Smooth muscle cell (in vitro differentiated cells): ENCODE results near the gene SCN7A. TPM values are rescaled to one million over a fixed set of nuclear protein-coding genes. Genes with fewer than 3 reads are reported as not detected.

Experiments used
- DNase-seq: peaks from one replicate; lab custom pipeline; 2025; ENCODE audit not compliant: unreplicated experiment; lab: John Stamatoyannopoulos, UW
- H2AFZ ChIP-seq: fragments of 200-600 bp; sonication (generic); 2 replicates; pipeline ENCODE4 v1.6.0; 2016; ENCODE audit warnings: antibody characterized with exemption, low read depth, mild to moderate bottlenecking
- H3F3A ChIP-seq: fragments of 200-600 bp; sonication (generic); 2 replicates; pipeline ENCODE4 v1.6.0; 2017; ENCODE audit warnings: antibody characterized with exemption, low read depth
- H3K27ac ChIP-seq: fragments of 200-600 bp; sonication (generic); 2 replicates; pipeline ENCODE4 v1.5.1; 2016; ENCODE audit warnings: low read depth, mild to moderate bottlenecking
- H3K27me3 ChIP-seq: fragments of 200-600 bp; sonication (generic); 2 replicates; pipeline ENCODE4 v1.6.1; 2016; ENCODE audit warnings: low read depth, mild to moderate bottlenecking
- H3K36me3 ChIP-seq: fragments of 200-600 bp; sonication (generic); 2 replicates; pipeline ENCODE4 v1.5.1; 2016; ENCODE audit warnings: low read depth
- H3K4me1 ChIP-seq: fragments of 200-600 bp; sonication (generic); 2 replicates; pipeline ENCODE4 v1.5.1; 2016; ENCODE audit warnings: low read depth
- H3K4me2 ChIP-seq: fragments of 200-600 bp; sonication (generic); 2 replicates; pipeline ENCODE4 v1.6.0; 2016; ENCODE audit warnings: mild to moderate bottlenecking
- H3K4me3 ChIP-seq: fragments of 200-600 bp; sonication (generic); 2 replicates; pipeline ENCODE4 v1.5.1; 2016; ENCODE audit warnings: mild to moderate bottlenecking
- H3K79me2 ChIP-seq: fragments of 200-600 bp; sonication (generic); 2 replicates; pipeline ENCODE4 v1.6.0; 2016; ENCODE audit warnings: low read depth, mild to moderate bottlenecking
- H3K9ac ChIP-seq: fragments of 200-600 bp; sonication (generic); 2 replicates; pipeline ENCODE4 v1.6.0; 2016; ENCODE audit warnings: low read depth
- H3K9me3 ChIP-seq: fragments of 200-600 bp; sonication (generic); replicated peaks from 2 replicates; pipeline ENCODE4 v1.5.1; 2016; ENCODE audit warnings: low read depth
- H4K20me1 ChIP-seq: fragments of 200-600 bp; sonication (generic); 2 replicates; pipeline ENCODE4 v1.6.0; 2016; ENCODE audit warnings: low read depth
- CTCF ChIP-seq: fragments of 200-600 bp; sonication (generic); IDR thresholded peaks from 2 replicates; pipeline ENCODE4 v1.5.1; 2017; ENCODE audit warnings: borderline replicate concordance, mild to moderate bottlenecking, antibody characterized with exemption; ENCODE audit not compliant: insufficient read depth, poor library complexity, severe bottlenecking
- WGBS: methylation state at CpG from one replicate; pipeline ENCODE4 v1.1.7; 2016; ENCODE audit warnings: low lambda C conversion rate; 5-methylcytosine and 5-hydroxymethylcytosine counted together
- polyA plus RNA-seq: library from polyadenylated mRNA; unstranded; fragments of >200 nt; fragmentation: Nextera tagmentation; extraction: Ambion mirVana; gene quantifications from 2 replicates; pipeline ENCODE4 v1.2.1, GENCODE V29; 2016
- total RNA-seq: library from RNA; depleted of rRNA; stranded (reverse); fragments of >200 nt; gene quantifications from 2 replicates; pipeline ENCODE4 v1.2.3, GENCODE V29; 2014

Gene SCN7A
- total and polyA plus RNA-seq, 2 experiments from 2014 or later = not detected

- Histone ChIP-seq H3K36me3 (no peaks in the 10 kb centered on the region), H3F3A (no peaks in the 10 kb centered on the region), H4K20me1 (no peaks in the 10 kb centered on the region), H3K4me3 (no peak overlapping the region), H3K4me1 (no peaks in the 10 kb centered on the region), H3K27me3 (no peaks in the 10 kb centered on the region), H2AFZ (no peak overlapping the region), H3K9ac (no peak overlapping the region), H3K4me2 (no peak overlapping the region), H3K27ac (no peak overlapping the region), H3K9me3 (no peaks in the 10 kb centered on the region), H3K79me2 (no peaks in the 10 kb centered on the region)
- WGBS = 58% methylated on average over 3 of the region's 3 CpGs
- DNase-seq = no peak
- no peak for TF ChIP-seq CTCF
These were observed 57.9 kb downstream of the SCN7A start for GRCh38 chr2:166436189-166436588.

DNA sequence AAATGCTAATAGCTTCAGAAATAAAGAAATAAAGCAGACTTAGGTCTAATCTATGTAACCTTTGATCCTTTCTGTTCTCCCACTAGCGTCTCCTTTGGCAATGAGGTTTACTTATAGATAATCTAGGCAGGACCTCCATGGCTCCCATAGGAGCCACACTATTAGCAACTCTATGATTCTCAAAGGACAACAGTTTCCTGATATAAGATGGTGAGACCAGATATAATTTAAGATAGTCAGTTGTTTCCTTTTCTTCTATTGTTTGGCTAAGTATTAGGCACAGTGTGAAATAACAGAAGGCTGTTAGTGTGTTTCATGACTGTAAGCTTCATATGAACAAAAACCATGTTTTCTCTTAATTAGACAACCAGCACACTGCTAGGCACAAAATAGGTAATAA is 59.6 kb downstream of the SCN7A start:
- H2AFZ ChIP-seq = no peak overlapping the region
- no peaks in the 10 kb centered on the region for H3K4me1 ChIP-seq
- H3K4me2 ChIP-seq = no peak overlapping the region
- H3K9ac ChIP-seq = no peak overlapping the region
- DNase-seq = no peak
- H4K20me1 ChIP-seq = no peaks in the 10 kb centered on the region
- 70% methylated on average over 1 of the region's 1 CpG for WGBS
- TF ChIP-seq CTCF = no peak
- no peaks in the 10 kb centered on the region for H3K27me3 ChIP-seq
- H3K27ac ChIP-seq = no peak overlapping the region
- H3K9me3 ChIP-seq = no peaks in the 10 kb centered on the region
- no peaks in the 10 kb centered on the region for H3K79me2 ChIP-seq
- H3F3A ChIP-seq = no peaks in the 10 kb centered on the region
- no peak overlapping the region for H3K4me3 ChIP-seq
- no peaks in the 10 kb centered on the region for H3K36me3 ChIP-seq

DNA sequence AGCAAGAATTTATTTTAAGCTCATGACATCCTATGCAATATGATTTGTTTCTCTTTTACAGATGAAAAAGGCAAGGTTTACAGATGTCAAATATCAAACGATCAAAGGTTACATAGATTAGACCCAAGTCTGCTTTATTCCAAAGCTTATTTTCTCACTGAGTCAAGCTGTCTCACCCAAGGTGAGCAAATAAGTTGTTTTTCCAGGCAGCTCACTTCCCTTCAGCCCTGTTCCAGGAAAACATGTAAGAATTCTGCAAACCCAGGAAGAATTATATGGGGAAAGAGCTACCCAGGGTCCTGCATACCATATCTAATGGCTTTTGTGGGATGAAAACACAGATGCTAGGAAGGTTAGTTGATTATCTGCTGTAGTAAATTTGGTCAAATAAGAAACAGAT is 60.6 kb downstream of the SCN7A start:
- Histone ChIP-seq H3K9ac (no peak overlapping the region), H3K36me3 (no peaks in the 10 kb centered on the region), H3K4me3 (no peak overlapping the region), H3K79me2 (no peaks in the 10 kb centered on the region), H2AFZ (no peak overlapping the region), H3K4me2 (no peak overlapping the region), H3K27me3 (no peaks in the 10 kb centered on the region), H4K20me1 (no peaks in the 10 kb centered on the region), H3K9me3 (no peaks in the 10 kb centered on the region), H3F3A (no peaks in the 10 kb centered on the region), H3K4me1 (no peaks in the 10 kb centered on the region), H3K27ac (no peak overlapping the region)
- DNase-seq = no peak
- no peak for TF ChIP-seq CTCF
- WGBS = 87% methylated on average over 1 of the region's 1 CpG

DNA sequence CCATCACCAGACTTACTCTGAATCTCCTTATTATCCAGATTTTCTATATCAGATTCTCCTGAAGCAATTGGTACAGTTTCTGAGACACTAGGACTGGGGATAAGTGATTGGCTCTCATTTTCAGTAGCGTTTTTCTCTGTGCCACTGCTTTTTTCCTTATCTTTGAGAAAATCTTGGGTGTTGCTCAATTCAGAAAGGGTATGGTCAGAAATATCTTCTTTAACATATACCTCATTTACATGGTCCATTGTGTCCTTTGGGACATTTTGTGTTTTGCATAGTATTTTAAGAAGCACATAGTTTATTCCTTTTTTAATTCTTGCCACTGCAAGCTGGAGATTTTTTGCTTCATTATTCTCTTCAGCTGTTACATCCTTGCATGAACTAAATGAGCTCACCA is 61.7 kb downstream of the SCN7A start:
- H3K4me3 ChIP-seq = no peak overlapping the region
- no peak overlapping the region for H2AFZ ChIP-seq
- H3K27me3 ChIP-seq = no peaks in the 10 kb centered on the region
- no peaks in the 10 kb centered on the region for H3K79me2 ChIP-seq
- no peak overlapping the region for H3K4me2 ChIP-seq
- H3K9me3 ChIP-seq = no peaks in the 10 kb centered on the region
- H4K20me1 ChIP-seq = no peaks in the 10 kb centered on the region
- DNase-seq = no peak
- 61% methylated on average over 1 of the region's 1 CpG for WGBS
- no peak overlapping the region for H3K27ac ChIP-seq
- no peaks in the 10 kb centered on the region for H3K4me1 ChIP-seq
- H3K36me3 ChIP-seq = no peaks in the 10 kb centered on the region
- H3K9ac ChIP-seq = no peak overlapping the region
- no peak for TF ChIP-seq CTCF
- no peaks in the 10 kb centered on the region for H3F3A ChIP-seq
